ENCODE data around the gene GANC.
"Not testable (repeated sequence)": the region's sequence is repeated elsewhere in the genome, so short reads cannot be mapped to it uniquely, and the experiment has no call there.

Gene GANC

GRCh38 chr15:42272939-42273899 lies at the start of gene GANC, which contains the start of gene TMEM87A:
Gene GANC (plus strand): TSS chr15:42273201. CDS start chr15:42274482, 1,281 bp downstream.
Gene TMEM87A (minus strand): TSS chr15:42273433. CDS start chr15:42273398, 35 bp downstream.
- peak; percentile 93 for DNase-seq

- DNase-seq, result no peak
Observed at GRCh38 chr15:42226648-42227047, 46.4 kb upstream of the GANC start.

- DNase-seq, result no peak
Observed at GRCh38 chr15:42228036-42228435, 45.0 kb upstream of the GANC start.

- DNase-seq, result not testable (repeated sequence)
Observed at GRCh38 chr15:42228981-42229380, 44.0 kb upstream of the GANC start.

- no peak for DNase-seq
Observed at GRCh38 chr15:42231088-42231487, 41.9 kb upstream of the GANC start.

GRCh38 chr15:42232606-42233005 lies 40.4 kb upstream of the GANC start:
- DNase-seq, result no peak

GRCh38 chr15:42233107-42233506 lies 39.9 kb upstream of the GANC start:
- DNase-seq, result no peak

- DNase-seq, result no peak
Observed at GRCh38 chr15:42239528-42240182, 33.3 kb upstream of the GANC start.

GRCh38 chr15:42240823-42241222 lies 32.2 kb upstream of the GANC start:
- DNase-seq, result no peak

- DNase-seq, result no peak
Observed at GRCh38 chr15:42253300-42253699, 19.7 kb upstream of the GANC start.

GRCh38 chr15:42264795-42265194 lies 8.2 kb upstream of the GANC start:
- DNase-seq, result no peak

GRCh38 chr15:42267286-42267685 lies 5.7 kb upstream of the GANC start:
- DNase-seq, result no peak

GRCh38 chr15:42270551-42270950 lies 2.5 kb upstream of the GANC start:
- DNase-seq, result no peak

GRCh38 chr15:42270996-42271395 lies 2.0 kb upstream of the GANC start:
- no peak for DNase-seq

- DNase-seq, result no peak
Observed at GRCh38 chr15:42273900-42274701, 1.1 kb downstream of the GANC start.

- no peak for DNase-seq
Observed at GRCh38 chr15:42274702-42274989, 1.6 kb downstream of the GANC start.

- DNase-seq, result no peak
Observed at GRCh38 chr15:42275780-42276391, 2.9 kb downstream of the GANC start.

- no peak for DNase-seq
Observed at GRCh38 chr15:42276762-42277161, 3.8 kb downstream of the GANC start.

GRCh38 chr15:42279234-42279723 lies 6.3 kb downstream of the GANC start:
- DNase-seq, result no peak

- no peak for DNase-seq
Observed at GRCh38 chr15:42282344-42282743, 9.3 kb downstream of the GANC start.

GRCh38 chr15:42282926-42283325 lies 9.9 kb downstream of the GANC start:
- DNase-seq, result no peak

- DNase-seq, result no peak
Observed at GRCh38 chr15:42283671-42284070, 10.7 kb downstream of the GANC start.

GRCh38 chr15:42284551-42284950 lies 11.6 kb downstream of the GANC start:
- no peak for DNase-seq
